Fibroblast of mammary gland (primary cell): ENCODE results near the gene ABHD12B.

Source experiments
- DNase-seq: peaks from one replicate; pipeline ENCODE4 v3.0.0-alpha.2; 2010; ENCODE audit warnings: low read depth
- H3K4me3 ChIP-seq: 2 replicates; pipeline ENCODE4 v1.5.1; 2011; ENCODE audit warnings: low read depth, mild to moderate bottlenecking, low read length, moderate library complexity; ENCODE audit not compliant: control insufficient read depth
- TF ChIP-seq, protein P1 (sequence below): conservative IDR thresholded peaks from 2 replicates; pipeline ENCODE4 v1.5.1; 2011; ENCODE audit warnings: low read depth, low read length, inconsistent platforms; ENCODE audit not compliant: control insufficient read depth, insufficient read depth

ABHD12B gene

DNA sequence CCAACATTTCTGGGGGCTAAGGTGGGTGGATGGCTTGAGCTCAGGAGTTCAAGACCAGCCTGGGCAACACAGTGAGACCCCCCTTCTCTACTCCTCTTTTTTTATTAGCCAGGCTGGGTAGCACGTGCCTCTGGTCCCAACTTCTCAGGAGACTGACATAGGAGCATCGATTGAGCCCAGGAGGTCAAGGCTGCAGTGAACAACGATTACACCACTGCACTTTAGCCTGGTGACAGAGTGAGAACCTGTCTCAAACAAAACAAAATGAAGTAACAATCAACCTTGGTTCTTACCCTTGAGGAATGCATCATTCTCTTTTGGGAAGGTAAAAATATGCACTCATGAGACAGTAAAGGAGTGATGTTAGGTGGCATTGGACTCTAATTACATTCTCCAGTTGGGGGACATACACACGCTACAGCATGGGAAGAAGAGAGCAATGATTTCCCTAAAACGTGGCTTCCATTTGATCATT lies 37.0 kb upstream of the ABHD12B start:
- TF ChIP-seq, protein P1, sequence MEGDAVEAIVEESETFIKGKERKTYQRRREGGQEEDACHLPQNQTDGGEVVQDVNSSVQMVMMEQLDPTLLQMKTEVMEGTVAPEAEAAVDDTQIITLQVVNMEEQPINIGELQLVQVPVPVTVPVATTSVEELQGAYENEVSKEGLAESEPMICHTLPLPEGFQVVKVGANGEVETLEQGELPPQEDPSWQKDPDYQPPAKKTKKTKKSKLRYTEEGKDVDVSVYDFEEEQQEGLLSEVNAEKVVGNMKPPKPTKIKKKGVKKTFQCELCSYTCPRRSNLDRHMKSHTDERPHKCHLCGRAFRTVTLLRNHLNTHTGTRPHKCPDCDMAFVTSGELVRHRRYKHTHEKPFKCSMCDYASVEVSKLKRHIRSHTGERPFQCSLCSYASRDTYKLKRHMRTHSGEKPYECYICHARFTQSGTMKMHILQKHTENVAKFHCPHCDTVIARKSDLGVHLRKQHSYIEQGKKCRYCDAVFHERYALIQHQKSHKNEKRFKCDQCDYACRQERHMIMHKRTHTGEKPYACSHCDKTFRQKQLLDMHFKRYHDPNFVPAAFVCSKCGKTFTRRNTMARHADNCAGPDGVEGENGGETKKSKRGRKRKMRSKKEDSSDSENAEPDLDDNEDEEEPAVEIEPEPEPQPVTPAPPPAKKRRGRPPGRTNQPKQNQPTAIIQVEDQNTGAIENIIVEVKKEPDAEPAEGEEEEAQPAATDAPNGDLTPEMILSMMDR, result no peak
- H3K4me3 ChIP-seq, result no peak overlapping the region
- DNase-seq, result no peak

DNA sequence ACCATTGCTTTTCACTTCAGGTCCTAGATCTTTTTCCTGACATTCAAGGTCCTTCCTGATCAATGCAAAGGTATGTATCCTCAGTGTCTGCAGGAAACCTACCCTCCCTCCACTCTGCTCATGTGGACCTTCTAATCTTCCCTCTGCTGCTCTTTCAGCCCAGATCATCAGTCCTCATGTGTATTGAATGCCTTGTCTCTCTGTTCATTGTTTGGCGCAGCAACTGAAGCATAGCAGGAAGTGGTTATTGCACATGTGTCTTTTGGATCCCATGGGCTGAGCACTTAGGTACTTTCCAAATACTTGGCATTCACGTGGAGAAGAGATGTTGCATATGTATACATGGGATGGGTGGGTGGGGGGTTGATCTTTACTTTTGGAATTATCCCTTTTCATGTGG lies 36.6 kb upstream of the ABHD12B start:
- peak; percentile 49 for DNase-seq
- TF ChIP-seq, protein P1, result no peak
- no peak overlapping the region for H3K4me3 ChIP-seq

DNA sequence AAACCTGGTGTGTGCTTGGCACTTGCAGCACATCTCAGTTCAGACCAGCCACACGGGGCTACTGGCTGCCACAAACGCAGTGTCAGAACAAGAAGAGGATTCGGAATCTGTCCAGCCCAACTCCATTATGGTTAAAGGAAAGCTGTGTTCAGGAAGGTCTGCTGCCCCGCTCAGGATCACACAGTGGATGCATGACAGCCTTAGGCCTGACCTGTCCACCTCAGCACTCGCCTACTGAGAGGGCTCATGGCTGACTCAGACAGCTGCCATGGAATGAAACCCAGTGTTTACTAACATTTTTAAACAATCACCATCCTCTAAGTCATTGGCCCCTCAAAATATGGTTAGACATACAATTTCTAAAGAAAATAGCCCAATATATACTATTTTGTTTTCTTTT lies 35.3 kb upstream of the ABHD12B start:
- TF ChIP-seq, protein P1, result no peak
- no peak overlapping the region for H3K4me3 ChIP-seq
- no peak for DNase-seq

DNA sequence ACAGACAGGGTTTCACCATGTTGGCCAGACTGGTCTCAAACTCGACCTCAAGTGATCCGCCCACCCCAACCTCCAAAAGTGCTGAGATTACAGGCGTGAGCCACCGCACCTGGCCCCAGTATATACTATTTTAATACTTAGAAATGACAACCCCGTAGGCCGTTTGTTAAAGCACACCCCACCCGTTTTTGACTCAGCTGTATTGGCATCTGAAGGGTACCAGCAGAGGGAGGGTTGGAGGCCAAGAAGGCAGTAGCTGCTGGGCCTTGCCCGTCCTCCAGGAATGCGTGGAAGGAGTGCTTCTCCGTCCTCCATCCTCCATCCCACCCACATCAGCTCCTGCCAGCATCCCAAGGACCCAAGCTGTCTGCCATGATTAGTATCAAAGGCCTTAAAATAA lies 34.6 kb upstream of the ABHD12B start:
- no peak overlapping the region for H3K4me3 ChIP-seq
- DNase-seq, result no peak
- TF ChIP-seq, protein P1, result no peak

DNA sequence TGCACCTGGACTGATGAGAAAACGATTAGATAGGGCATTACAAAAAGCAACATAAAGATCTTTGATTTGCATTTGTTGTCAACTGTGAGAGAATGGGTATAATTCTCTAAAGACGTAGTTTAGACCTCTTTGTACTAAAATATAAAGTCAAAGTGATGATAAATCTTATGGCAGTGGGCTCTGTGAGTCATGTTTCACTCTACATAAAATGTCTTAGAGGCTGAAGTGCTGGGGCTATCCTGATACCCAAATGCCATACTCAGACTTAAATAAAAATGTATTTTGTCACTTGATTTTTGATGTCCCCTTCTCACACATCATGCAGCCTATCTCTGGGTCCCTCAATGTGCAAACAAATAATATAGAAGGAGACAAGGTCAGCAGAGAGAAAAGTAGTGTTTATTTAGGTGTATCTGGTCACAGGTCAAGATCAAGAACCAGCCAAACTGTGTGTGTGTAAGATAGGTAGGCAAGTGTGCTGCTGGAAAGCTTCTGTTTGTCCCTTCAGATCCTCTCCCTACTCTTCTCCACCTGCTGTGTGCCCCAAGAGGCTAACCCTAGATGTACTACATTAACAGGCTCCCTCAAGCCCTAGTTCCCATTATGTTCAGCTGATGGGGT lies 33.9 kb upstream of the ABHD12B start:
- no peak for DNase-seq
- no peak overlapping the region for H3K4me3 ChIP-seq
- TF ChIP-seq, protein P1, result no peak

DNA sequence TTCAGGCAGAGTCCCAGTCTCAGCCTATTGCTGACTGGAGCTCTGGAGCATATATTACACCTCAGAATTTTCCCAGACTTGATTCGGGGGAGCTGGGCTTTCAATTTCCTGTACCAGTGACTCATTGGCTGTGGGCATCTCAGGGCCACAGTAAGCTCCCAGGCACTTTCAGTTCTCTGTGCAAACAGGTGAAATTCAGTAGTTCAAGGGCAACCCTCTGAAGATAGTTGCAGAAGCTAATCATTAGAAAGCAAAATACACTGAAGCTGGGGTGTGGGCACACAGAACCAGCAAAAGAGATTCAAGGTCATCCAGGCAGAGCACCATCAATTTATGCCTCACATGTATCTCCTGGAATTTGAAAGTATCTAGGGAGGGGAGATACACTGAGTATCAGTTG lies 32.8 kb upstream of the ABHD12B start:
- TF ChIP-seq, protein P1, result no peak
- no peak overlapping the region for H3K4me3 ChIP-seq
- DNase-seq, result no peak

DNA sequence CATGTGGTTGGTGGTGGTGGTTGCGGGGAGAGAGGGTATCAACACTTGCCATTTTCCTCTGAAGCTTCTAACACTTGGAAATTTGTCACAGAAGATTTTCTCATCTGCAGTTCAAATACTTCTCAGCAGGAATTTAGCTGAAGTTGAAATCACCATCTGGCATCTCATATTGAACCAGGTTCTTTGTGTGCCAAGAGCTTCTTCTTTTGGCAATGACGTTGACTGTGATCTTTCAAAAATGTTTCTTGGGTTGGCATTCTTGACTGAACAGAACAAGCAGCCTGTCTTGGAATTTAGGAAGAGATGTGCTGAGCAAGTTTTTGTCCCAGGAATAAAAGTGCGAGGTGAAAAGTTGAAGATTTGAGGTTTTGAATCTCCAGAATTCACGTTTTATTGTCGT lies 32.2 kb upstream of the ABHD12B start:
- TF ChIP-seq, protein P1, result no peak
- no peak for DNase-seq
- no peak overlapping the region for H3K4me3 ChIP-seq
